ENCODE measurements around the gene PLEKHA5.

PLEKHA5 gene

GRCh38 chr12:19139615-19140194 is 10.2 kb downstream of the PLEKHA5 start:
- peak; percentile 39 for DNase-seq (ENCODE audit: low read depth)
- no peak overlapping the region for H3K4me3 ChIP-seq (ENCODE audit: low read depth, low read length)
- no peak for TF ChIP-seq CTCF (conservative IDR thresholded peaks at IDR 0.05; ENCODE audit: low read depth, low read length)

GRCh38 chr12:19140381-19141236 is 11.1 kb downstream of the PLEKHA5 start:
- no peak overlapping the region for H3K4me3 ChIP-seq (ENCODE audit: low read depth, low read length)
- DNase-seq (ENCODE audit: low read depth): peak; percentile 48
- TF ChIP-seq CTCF (conservative IDR thresholded peaks at IDR 0.05; ENCODE audit: low read depth, low read length): no peak

- DNase-seq (ENCODE audit: low read depth): no peak
- no peak for TF ChIP-seq CTCF (conservative IDR thresholded peaks at IDR 0.05; ENCODE audit: low read depth, low read length)
- no peak overlapping the region for H3K4me3 ChIP-seq (ENCODE audit: low read depth, low read length)
Measured at GRCh38 chr12:19142499-19142898, 13.0 kb downstream of the PLEKHA5 start.

GRCh38 chr12:19144287-19144686 is 14.8 kb downstream of the PLEKHA5 start:
- no peak for DNase-seq (ENCODE audit: low read depth)
- no peak overlapping the region for H3K4me3 ChIP-seq (ENCODE audit: low read depth, low read length)
- no peak for TF ChIP-seq CTCF (conservative IDR thresholded peaks at IDR 0.05; ENCODE audit: low read depth, low read length)

GRCh38 chr12:19144985-19145384 is 15.5 kb downstream of the PLEKHA5 start:
- DNase-seq (ENCODE audit: low read depth): no peak
- no peak for TF ChIP-seq CTCF (conservative IDR thresholded peaks at IDR 0.05; ENCODE audit: low read depth, low read length)
- H3K4me3 ChIP-seq (ENCODE audit: low read depth, low read length): no peak overlapping the region

- DNase-seq (ENCODE audit: low read depth): no peak
- no peak overlapping the region for H3K4me3 ChIP-seq (ENCODE audit: low read depth, low read length)
- no peak for TF ChIP-seq CTCF (conservative IDR thresholded peaks at IDR 0.05; ENCODE audit: low read depth, low read length)
Measured at GRCh38 chr12:19148860-19149259, 19.3 kb downstream of the PLEKHA5 start.
